Nephron progenitor cell (in vitro differentiated cells): ENCODE results near the gene MARS2.
A peak's percentile ranks its signal among the peaks of the same experiment; 100 is the strongest.
"Not testable (repeated sequence)": the region's sequence is repeated elsewhere in the genome, so short reads cannot be mapped to it uniquely, and the experiment has no call there.

Experiments used
- DNase-seq: peaks from one replicate; pipeline ENCODE4 v3.0.0; 2021
- H3K27ac Mint-ChIP-seq: 2 replicates; pipeline ENCODE4 v1.8.0; 2021; ENCODE audit warnings: mild to moderate bottlenecking, moderate library complexity, mixed read lengths
- H3K27me3 Mint-ChIP-seq: 2 replicates; pipeline ENCODE4 v1.8.0; 2021; ENCODE audit warnings: mild to moderate bottlenecking, low read depth, mixed read lengths; ENCODE audit not compliant: poor library complexity
- H3K36me3 Mint-ChIP-seq: 2 replicates; pipeline ENCODE4 v1.8.0; 2021; ENCODE audit warnings: low read depth, mixed read lengths
- H3K4me1 Mint-ChIP-seq: 2 replicates; pipeline ENCODE4 v1.8.0; 2021; ENCODE audit warnings: mixed read lengths
- H3K4me3 Mint-ChIP-seq: 2 replicates; pipeline ENCODE4 v1.8.0; 2021; ENCODE audit warnings: mild to moderate bottlenecking, moderate library complexity, mixed read lengths
- H3K9me3 Mint-ChIP-seq: 2 replicates; pipeline ENCODE4 v1.8.0; 2021; ENCODE audit warnings: mild to moderate bottlenecking, moderate library complexity, mixed read lengths
- CTCF ChIP-seq: fragments of 200-600 bp; sonication (generic); IDR thresholded peaks from 2 replicates; pipeline ENCODE4 v1.5.0; 2021; ENCODE audit warnings: antibody characterized with exemption

Gene MARS2

GRCh38 chr2:197704434-197705120, 592 bp upstream of the MARS2 start:
- no peak for DNase-seq
- Mint-ChIP-seq H3K4me1 (peaks cover 42% of the 10 kb centered on the region), H3K27ac (peak overlapping the region; percentile 29), H3K36me3 (peaks cover 9% of the 10 kb centered on the region), H3K27me3 (peaks cover 6% of the 10 kb centered on the region), H3K4me3 (peak overlapping the region; percentile 86), H3K9me3 (peaks cover 13% of the 10 kb centered on the region)
- TF ChIP-seq CTCF, result no peak

DNA sequence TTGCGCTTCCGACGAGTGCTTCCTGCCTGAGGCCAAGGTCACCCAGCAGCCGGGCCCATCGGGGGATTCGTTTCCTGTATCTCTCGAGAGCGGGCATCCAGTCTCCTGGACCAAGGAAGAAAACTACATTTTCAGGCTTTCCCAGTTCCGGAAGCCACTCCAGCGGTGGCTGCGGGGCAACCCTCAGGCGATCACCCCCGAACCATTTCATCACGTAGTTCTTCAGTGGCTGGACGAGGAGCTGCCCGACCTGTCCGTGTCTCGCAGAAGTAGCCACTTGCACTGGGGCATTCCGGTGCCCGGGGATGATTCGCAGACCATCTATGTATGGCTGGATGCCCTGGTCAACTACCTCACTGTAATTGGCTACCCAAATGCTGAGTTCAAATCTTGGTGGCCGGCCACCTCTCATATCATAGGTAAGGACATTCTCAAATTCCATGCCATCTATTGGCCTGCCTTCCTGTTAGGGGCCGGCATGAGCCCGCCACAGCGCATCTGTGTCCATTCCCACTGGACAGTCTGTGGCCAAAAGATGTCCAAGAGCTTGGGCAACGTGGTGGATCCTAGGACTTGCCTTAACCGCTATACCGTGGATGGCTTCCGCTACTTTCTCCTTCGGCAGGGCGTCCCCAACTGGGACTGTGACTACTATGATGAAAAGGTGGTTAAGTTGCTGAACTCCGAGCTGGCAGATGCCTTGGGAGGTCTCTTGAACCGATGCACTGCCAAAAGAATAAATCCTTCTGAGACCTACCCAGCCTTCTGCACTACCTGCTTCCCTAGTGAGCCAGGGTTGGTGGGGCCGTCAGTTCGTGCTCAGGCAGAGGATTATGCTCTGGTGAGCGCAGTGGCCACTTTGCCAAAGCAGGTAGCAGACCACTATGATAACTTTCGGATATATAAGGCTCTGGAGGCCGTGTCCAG, 1.0 kb downstream of the MARS2 start:
- peaks cover under 1% of the 10 kb centered on the region for H3K9me3 Mint-ChIP-seq
- no peak for TF ChIP-seq CTCF
- H3K27me3 Mint-ChIP-seq, result peaks cover 6% of the 10 kb centered on the region
- peaks cover 48% of the 10 kb centered on the region for H3K4me1 Mint-ChIP-seq
- H3K27ac Mint-ChIP-seq, result no peak overlapping the region
- H3K4me3 Mint-ChIP-seq, result peak overlapping the region; percentile 91
- H3K36me3 Mint-ChIP-seq, result peaks cover 11% of the 10 kb centered on the region
- DNase-seq, result peak; percentile 8

DNA sequence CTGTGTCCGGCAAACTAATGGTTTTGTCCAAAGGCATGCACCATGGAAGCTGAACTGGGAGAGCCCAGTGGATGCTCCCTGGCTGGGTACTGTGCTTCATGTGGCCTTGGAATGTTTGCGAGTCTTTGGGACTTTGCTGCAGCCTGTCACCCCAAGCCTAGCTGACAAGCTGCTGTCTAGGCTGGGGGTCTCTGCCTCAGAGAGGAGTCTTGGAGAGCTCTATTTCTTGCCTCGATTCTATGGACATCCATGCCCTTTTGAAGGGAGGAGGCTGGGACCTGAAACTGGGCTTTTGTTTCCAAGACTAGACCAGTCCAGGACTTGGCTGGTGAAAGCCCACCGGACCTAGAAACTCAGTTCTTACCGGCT, 1.7 kb downstream of the MARS2 start:
- peaks cover 48% of the 10 kb centered on the region for H3K4me1 Mint-ChIP-seq
- peak overlapping the region; percentile 91 for H3K4me3 Mint-ChIP-seq
- no peaks in the 10 kb centered on the region for H3K9me3 Mint-ChIP-seq
- peak; percentile 15 for DNase-seq
- TF ChIP-seq CTCF, result no peak
- H3K27ac Mint-ChIP-seq, result no peak overlapping the region
- H3K27me3 Mint-ChIP-seq, result peaks cover 3% of the 10 kb centered on the region
- peaks cover 11% of the 10 kb centered on the region for H3K36me3 Mint-ChIP-seq

DNA sequence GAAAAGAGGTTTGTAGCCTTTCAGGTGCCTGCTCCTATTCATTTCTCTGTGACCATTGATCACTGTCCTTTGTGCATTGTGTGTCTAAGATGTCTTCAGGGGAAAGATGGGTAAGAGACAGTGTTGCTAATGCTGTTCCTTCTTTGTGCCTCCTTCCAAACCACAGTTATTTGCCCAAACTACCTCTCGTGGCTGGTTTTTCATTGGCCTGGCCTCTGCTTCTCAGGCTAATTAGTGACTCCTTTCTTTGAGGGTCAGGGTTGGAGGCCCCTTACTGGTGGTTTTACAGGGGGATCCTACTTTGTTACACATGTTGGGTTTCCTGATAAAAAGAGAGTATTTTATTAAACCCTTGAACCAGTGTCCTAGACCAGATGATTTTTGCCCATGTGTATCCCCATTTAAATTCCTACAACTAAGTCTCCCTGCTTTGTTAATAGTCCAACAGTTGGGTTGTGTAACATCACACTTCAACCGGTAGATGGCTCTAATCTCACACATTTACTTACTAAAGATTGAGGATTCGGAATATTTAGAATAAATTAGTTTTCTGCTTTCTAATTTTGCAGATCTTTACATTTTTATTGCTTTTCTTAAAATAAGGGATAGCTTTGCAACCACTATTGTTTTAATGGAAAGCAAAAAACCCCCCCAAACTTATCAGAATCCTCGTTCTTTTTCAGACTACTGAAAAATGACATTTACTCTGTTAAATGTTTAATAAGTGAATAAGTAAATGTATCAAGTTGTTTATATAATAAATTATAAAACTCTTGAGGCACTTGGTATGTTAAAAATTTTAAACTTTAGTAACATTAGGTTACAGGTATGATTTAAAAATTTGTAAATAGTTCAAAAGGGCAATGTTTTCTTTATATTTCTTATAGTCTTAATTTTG, 2.4 kb downstream of the MARS2 start:
- peaks cover 48% of the 10 kb centered on the region for H3K4me1 Mint-ChIP-seq
- no peaks in the 10 kb centered on the region for H3K9me3 Mint-ChIP-seq
- TF ChIP-seq CTCF, result peak; percentile 75
- DNase-seq, result no peak
- no peak overlapping the region for H3K27ac Mint-ChIP-seq
- peaks cover 11% of the 10 kb centered on the region for H3K36me3 Mint-ChIP-seq
- no peaks in the 10 kb centered on the region for H3K27me3 Mint-ChIP-seq
- H3K4me3 Mint-ChIP-seq, result peak overlapping the region; percentile 91

- Mint-ChIP-seq H3K4me3 (peak overlapping the region; percentile 91), H3K4me1 (peaks cover 48% of the 10 kb centered on the region), H3K36me3 (peaks cover 11% of the 10 kb centered on the region), H3K27ac (no peak overlapping the region), H3K27me3 (no peaks in the 10 kb centered on the region), H3K9me3 (no peaks in the 10 kb centered on the region)
- no peak for TF ChIP-seq CTCF
- DNase-seq, result no peak
Observed at GRCh38 chr2:197708331-197708730, 3.2 kb downstream of the MARS2 start.

- H3K27me3 Mint-ChIP-seq, H3K9me3 Mint-ChIP-seq, DNase-seq, H3K27ac Mint-ChIP-seq, H3K4me3 Mint-ChIP-seq: not testable (repeated sequence)
- Mint-ChIP-seq H3K4me1 (peaks cover 48% of the 10 kb centered on the region), H3K36me3 (peaks cover 11% of the 10 kb centered on the region)
Observed at GRCh38 chr2:197709140-197709539, 4.0 kb downstream of the MARS2 start.
